GM19351 (cell line): ENCODE data around the gene CDC37L1.
"Not testable (repeated sequence)": the region's sequence is repeated elsewhere in the genome, so short reads cannot be mapped to it uniquely, and the experiment has no call there.

Source experiments
- ATAC-seq: cut with Tn5 transposase; IDR thresholded peaks from one replicate; pipeline ENCODE4 v1.9.1; 2021; ENCODE audit warnings: mild to moderate bottlenecking, moderate library complexity; ENCODE audit not compliant: unreplicated experiment

The CDC37L1 gene

GRCh38 chr9:4679268-4680172, at the start of gene CDC37L1:
Gene CDC37L1 (plus strand): TSS chr9:4679569. CDS start chr9:4679768, 199 bp downstream.
- peak; percentile 96 for ATAC-seq

GRCh38 chr9:4630836-4631235, 48.5 kb upstream of the CDC37L1 start:
- no peak for ATAC-seq

DNA sequence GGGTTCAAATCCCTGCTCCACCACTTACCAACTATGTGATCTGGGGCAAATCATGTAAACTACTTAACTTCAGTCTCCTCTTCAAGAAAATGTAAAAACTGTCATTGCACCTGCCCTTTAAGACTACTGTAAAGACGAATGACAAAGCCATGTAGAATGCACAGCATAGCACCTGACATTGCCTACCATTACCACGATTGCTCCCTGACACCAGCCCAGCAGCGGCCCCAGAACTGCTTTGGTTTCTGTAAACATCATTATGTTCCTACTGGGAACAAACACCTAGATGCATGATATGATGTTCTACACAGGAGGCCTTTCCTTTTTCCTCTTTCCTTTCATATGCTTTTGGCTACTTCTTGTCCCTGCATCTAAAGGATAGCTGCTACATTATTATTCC, 40.4 kb upstream of the CDC37L1 start:
- ATAC-seq, result no peak

DNA sequence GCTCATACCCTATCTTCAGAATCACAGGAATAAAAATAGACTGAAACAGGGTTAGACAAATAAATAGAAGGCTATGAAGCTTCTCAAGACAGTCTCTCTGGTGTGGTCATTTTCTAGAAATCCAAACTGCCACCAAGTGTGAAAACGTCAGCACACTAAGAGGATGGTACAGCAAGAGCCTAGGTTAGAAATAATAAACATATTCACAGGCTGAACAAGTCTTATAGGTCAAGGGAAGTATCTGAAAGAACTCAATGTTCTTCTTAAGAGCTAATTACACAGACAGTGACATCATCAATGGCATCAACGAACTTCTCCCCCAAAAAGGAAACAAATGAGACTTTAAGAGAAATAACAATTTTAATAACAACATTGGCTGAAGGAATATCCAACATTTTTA, 39.9 kb upstream of the CDC37L1 start:
- ATAC-seq, result no peak

- ATAC-seq, result no peak
Observed at GRCh38 chr9:4640027-4640426, 39.3 kb upstream of the CDC37L1 start.

DNA sequence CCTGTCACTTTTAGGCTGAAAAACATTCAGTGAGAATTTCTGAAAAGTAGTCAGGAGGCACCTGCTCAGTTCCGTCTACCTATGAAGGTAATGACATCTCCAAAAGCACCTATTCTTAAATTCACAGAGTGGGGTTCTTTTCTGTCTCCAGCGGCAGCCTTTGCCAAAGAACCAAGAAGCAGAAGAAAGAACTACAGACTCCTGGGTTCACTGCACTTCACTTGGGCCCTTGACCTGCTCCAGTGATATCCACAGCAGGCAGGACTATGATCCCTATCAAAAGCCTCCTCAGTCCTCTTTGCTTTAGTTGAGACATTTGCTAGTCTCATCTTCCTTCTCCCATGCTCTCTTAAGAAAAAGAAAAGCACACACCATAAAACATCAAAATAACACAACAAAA, 37.0 kb upstream of the CDC37L1 start:
- no peak for ATAC-seq

DNA sequence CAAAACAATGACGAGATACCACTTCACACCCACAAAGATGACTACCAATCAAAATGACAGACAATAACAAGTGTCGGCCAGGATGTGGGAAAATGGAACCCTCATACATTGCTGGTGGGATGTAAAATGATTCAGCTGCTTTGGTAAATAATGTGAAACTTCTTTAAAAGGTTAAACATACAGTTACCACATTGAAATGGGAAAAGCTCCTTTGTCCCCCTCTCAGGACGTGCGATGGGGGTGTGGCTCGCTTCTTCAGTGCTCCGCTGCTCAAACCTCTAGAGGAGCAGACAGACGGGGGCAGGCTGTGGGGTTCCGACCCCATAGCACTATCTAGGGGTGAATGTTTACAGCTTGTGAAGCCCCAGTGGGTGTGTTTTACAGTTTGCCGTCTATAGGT, 25.3 kb upstream of the CDC37L1 start:
- ATAC-seq, result no peak

DNA sequence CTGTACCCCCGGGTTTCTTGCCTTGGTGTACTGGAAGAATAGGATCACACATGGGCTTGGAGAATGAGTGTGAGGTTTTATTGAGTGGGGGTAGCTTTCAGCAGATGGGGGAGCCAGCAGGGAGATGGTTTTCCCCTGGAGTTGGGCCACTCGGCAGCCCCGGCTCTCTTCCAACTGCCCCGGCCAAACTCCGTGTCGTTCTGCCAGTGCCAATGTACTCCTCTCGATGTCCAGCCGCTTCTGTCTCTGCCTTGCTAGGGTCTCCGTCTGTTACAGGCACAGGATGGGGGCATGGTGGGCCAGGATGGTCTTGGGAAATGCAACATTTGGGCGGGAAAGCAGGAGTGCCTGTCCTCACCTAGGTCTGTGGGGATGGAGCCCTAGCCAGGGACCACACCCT, 24.8 kb upstream of the CDC37L1 start:
- ATAC-seq, result no peak

DNA sequence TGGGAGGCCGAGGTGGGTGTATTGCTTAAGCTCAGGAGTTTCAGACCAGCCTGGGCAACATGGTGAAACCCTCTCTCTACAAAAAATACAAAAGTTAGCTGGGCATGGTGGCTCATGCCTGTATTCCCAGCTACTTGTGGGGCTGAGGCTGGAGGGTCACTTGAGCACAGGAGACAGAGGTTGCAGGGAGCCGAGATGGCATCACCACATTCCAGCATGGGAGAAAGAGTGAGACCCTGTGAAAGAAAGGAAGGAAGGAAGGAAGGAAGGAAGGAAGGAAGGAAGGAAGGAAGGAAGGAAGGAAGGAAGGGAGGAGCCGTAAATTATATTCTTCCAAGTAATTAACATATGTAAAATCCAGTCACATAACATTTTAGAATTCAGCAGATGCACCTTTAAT, 23.2 kb upstream of the CDC37L1 start:
- not testable (repeated sequence) for ATAC-seq

- ATAC-seq, result no peak
Observed at GRCh38 chr9:4656621-4657020, 22.7 kb upstream of the CDC37L1 start.

GRCh38 chr9:4657426-4658159, 21.8 kb upstream of the CDC37L1 start:
- ATAC-seq, result no peak

DNA sequence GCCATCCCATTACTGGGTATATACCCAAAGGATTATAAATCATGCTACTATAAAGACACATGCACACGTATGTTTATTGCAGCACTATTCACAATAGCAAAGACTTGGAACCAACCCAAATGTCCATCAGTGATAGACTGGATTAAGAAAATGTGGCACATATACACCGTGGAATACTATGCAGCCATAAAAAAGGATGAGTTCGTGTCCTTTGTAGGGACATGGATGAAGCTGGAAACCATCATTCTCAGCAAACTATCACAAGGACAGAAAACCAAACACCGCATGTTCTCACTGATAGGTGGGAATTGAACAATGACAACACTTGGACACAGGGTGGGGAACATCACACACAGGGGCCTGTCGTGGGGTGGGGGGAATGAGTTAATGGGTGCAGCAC, 18.7 kb upstream of the CDC37L1 start:
- not testable (repeated sequence) for ATAC-seq

- no peak for ATAC-seq
Observed at GRCh38 chr9:4661165-4661564, 18.2 kb upstream of the CDC37L1 start.

GRCh38 chr9:4661611-4662010, 17.8 kb upstream of the CDC37L1 start:
- ATAC-seq, result no peak

- ATAC-seq, result peak; percentile 67
Observed at GRCh38 chr9:4662108-4662988, 17.0 kb upstream of the CDC37L1 start, which contains the start of gene PLPP6. Gene PLPP6 (plus strand): TSS chr9:4662294. CDS start chr9:4662376, 82 bp downstream.

DNA sequence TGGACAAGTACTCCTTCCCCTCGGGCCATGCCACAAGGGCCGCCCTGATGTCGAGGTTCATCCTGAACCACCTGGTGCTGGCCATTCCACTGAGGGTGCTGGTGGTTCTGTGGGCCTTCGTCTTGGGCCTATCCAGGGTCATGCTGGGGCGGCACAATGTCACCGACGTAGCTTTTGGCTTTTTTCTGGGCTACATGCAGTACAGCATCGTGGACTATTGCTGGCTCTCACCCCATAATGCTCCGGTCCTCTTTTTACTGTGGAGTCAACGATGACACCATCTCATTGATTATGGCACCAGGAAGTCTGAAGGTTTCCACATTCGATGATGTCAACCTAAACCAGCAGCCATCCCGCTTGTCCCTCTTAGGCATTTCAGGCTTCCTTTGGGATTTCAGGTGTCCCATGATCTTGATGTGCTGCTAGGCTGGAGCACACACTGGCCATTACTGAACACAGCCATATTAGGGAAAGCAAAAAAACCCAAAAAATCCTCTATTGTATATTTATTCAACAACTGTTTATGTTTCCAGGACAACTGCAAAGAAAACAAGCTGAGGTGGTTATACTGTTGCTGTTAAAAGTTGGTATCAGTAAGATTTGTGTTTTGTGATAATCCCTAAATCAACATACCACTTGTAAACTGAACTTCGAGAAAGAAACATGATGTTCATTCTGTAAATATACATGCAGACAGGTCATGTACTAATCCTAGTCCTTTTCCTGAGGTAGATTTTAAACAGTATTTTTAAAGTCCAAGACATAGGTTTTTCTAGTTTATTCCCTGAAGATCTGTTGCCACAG, 16.2 kb upstream of the CDC37L1 start:
- no peak for ATAC-seq

GRCh38 chr9:4663956-4664355, 15.4 kb upstream of the CDC37L1 start:
- ATAC-seq, result no peak

DNA sequence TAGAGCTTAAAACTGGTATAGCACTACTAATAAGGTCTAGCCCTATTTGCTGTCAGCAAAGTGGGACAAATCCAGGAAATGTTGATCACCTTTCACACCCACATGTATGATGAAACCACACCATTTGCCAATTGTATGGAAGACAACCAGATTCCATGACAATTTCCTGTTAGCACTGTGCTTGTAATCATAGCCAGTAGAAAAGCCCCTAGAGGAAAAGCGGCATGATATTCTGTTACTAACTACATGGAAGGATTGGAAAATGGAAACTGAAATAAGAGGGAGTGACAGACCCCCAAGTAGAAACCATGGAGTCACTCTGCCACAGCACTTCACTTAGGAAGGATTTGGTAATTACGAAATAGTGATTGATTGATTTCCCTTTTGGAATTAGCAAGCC, 14.0 kb upstream of the CDC37L1 start:
- ATAC-seq, result no peak

DNA sequence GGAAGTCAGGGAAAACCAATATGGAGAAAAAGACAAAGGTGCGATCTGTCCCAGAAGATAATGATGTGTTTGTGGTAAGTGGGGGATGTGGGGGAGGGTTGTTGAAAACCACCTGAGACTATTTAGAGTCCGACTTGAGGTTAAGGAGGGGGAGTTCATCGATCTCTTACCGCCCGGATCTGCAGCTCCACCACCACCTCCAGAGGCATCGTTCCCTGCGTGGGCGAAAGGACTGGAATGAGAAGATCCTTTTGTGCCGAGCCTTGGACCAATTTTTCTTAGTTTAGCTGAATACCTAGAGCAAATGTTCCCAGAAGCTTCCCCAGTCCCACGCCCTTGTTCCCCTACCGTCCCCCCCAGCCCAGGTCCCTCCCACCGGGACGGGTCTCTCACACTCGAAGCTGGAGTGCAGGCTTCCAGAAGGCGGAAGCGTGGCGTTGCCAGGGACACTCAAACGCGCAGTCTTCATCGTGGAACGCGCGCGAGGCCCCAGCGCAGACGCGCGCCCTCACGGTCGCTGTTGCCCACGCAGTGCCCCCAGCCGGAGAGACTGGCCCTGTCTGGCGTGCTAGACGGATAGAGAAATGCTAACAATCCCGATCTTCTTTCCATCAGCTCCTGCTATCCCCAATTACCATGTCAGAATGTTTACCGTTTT, 13.2 kb upstream of the CDC37L1 start, which contains the start of gene SPATA6L:
Gene SPATA6L (minus strand): TSS at position 439 of the 658 bp plus-strand sequence. CDS start 230 bp downstream, at position 209.
- ATAC-seq, result peak; percentile 38
